Stimulated activated naive CD8-positive, alpha-beta T cell treated with anti-CD3 and anti-CD28 coated beads, Interleukin-15, Interleukin-2, amounts not matched to agents 100 U/mL and 50 U/mL, for 24 hours (primary cell): ENCODE data around the gene PODN.

Source experiments
- ATAC-seq: fragments of 150-1000 bp; cut with Tn5 transposase; one replicate; pipeline ENCODE4 v1.10.0; 2021
- DNase-seq: peaks from one replicate; pipeline ENCODE4 v3.0.0; 2021

PODN gene

DNA sequence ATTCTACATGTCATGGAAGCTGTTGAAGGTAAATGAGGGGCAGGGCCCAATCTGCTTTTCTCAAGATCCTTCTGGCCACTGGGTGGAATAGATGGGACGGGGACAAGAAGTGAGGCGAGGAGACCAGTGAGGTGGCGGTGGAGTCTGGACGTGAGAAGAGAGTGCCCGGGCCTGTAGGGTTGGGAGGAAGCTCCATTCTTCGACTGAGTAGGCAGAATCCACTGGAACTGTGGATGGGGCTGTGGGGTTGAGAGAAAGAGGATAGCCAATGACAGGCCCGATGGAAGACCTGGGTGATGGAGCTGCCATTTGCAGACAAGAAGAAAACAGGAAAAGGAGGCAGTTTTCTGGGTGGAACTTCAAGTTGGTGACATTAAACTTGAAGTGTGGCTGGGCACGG, 70.2 kb downstream of the PODN start:
- no peak for ATAC-seq
- DNase-seq, result no peak

DNA sequence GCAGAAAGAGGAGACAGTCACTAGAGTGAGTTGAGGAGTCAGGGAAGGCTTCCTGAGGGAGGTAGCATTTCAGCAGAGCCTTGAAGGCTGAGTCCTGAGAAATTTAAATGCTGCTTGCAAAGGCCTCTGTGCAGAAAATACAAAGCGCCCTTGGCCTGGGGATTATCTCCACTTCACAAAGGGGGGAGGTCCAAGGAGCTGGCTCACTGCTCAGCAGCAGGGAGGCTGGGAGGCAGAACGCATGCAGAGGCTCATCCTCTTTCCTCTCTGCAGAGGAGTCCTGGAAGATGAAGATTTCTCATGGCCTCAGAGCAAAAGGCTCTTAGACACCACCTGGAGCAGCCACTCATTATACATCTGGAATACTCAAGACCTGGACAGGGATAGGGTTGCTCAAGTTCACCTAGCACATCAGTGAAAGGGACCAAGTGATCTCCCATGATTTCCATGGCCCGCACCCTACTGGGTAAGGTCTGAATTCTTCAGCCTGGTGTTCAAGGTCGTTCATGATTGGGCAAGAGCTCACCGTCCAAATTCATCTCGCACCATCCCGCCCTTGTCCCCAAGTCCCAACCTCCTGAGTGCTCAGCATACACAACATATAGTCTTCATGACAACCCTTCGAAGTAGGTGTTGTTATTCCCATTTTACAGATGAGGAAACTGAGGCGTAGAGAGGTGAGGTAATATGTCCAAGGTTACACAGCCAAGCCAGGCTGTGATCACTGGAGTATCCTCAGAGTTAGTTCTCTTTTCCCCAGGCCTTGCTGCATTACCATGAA, 71.4 kb downstream of the PODN start:
- ATAC-seq, result no peak
- no peak for DNase-seq

DNA sequence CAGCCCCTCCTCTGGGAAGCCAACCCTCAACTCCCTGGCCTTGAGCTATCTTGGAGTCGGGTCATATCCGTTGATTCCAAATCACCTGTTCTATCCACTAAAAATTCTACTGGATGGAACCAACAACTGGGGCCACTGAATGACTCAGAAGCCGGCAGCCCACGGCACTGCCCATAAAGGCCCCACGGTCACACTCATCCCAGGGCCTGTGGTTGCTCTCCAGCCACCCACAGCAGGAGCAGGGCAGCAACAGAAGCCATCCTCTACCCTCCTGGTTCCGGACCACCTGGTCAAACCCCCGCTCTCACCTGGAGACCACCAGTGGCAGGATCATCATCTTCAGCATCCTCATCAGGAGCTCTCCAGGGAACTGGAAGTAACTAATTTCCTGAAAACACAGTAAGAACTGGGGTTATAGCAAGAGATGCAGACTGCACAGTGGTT, 72.1 kb downstream of the PODN start:
- DNase-seq (no peak), ATAC-seq (no peak)
